PC-3 (cell line): ENCODE results near the gene PTGER4. TPM values are rescaled to one million over a fixed set of nuclear protein-coding genes. Genes with fewer than 3 reads are reported as not detected.
"Not testable (repeated sequence)": the region's sequence is repeated elsewhere in the genome, so short reads cannot be mapped to it uniquely, and the experiment has no call there.

Experiments
- ATAC-seq: fragments of 200-7000 bp; cut with Tn5 transposase; 2 replicates; pipeline ENCODE4 v1.9.1; 2020; ENCODE audit warnings: mild to moderate bottlenecking, moderate library complexity
- BruUV-seq: library from RNA; stranded (reverse); fragments of 400-500 nt; replicated peaks from 2 replicates; lab custom pipeline; 2021; lab: Mats Ljungman, UMichigan
- CTCF ChIA-PET: fragments of 300-600 bp; sonication (Branson Sonifier 250); formaldehyde crosslinking; loops from one replicate; lab custom pipeline; 2022; ENCODE audit warnings: antibody characterized with exemption; lab: Charles Lee
- POLR2A ChIA-PET: fragments of 300-600 bp; sonication (Branson Sonifier 250); formaldehyde crosslinking; loops from one replicate; lab custom pipeline; 2022; ENCODE audit warnings: antibody characterized with exemption; ENCODE audit not compliant: unreplicated experiment; lab: Charles Lee
- DNase-seq: peaks from one replicate; pipeline ENCODE4 v3.0.0-alpha.2; 2015
- H2AFZ ChIP-seq: fragments of 300-600 bp; sonication (generic); 2 replicates; pipeline ENCODE4 v1.6.0; 2016; ENCODE audit warnings: antibody characterized with exemption, low read length
- H3F3A ChIP-seq: fragments of 300-600 bp; sonication (generic); one replicate; pipeline ENCODE4 v1.6.0; 2017; ENCODE audit warnings: antibody characterized with exemption, low read length, control low read depth, mild to moderate bottlenecking; ENCODE audit not compliant: unreplicated experiment
- H3K27ac ChIP-seq: fragments of 300-600 bp; sonication (generic); 2 replicates; pipeline ENCODE4 v1.5.1; 2016; ENCODE audit warnings: mild to moderate bottlenecking, low read length
- H3K27me3 ChIP-seq: fragments of 300-600 bp; sonication (generic); 2 replicates; pipeline ENCODE4 v1.6.1; 2016; ENCODE audit warnings: low read length, mixed read lengths
- H3K36me3 ChIP-seq: fragments of 300-600 bp; sonication (generic); 2 replicates; pipeline ENCODE4 v1.6.1; 2016; ENCODE audit warnings: low read depth, mixed run types, low read length, mixed read lengths
- H3K4me1 ChIP-seq: fragments of 300-600 bp; sonication (generic); 2 replicates; pipeline ENCODE4 v1.5.1; 2016; ENCODE audit warnings: low read length; ENCODE audit not compliant: insufficient read depth
- H3K4me2 ChIP-seq: fragments of 300-600 bp; sonication (generic); 2 replicates; pipeline ENCODE4 v1.6.0; 2016; ENCODE audit warnings: low read length
- H3K4me3 ChIP-seq: fragments of 300-600 bp; sonication (generic); 2 replicates; pipeline ENCODE4 v1.5.1; 2016; ENCODE audit warnings: mild to moderate bottlenecking, low read length, mixed read lengths
- H3K79me2 ChIP-seq: fragments of 300-600 bp; sonication (generic); 2 replicates; pipeline ENCODE4 v1.6.1; 2017; ENCODE audit warnings: low read length, mixed read lengths
- H3K9ac ChIP-seq: fragments of 300-600 bp; sonication (generic); 2 replicates; pipeline ENCODE4 v1.6.0; 2016; ENCODE audit warnings: mild to moderate bottlenecking, low read length
- H3K9me2 ChIP-seq: fragments of 300-600 bp; sonication (generic); replicated peaks from 2 replicates; pipeline ENCODE4 v1.6.1; 2016; ENCODE audit warnings: mixed run types, low read length, mixed read lengths
- H3K9me3 ChIP-seq: fragments of 300-600 bp; sonication (generic); 2 replicates; pipeline ENCODE4 v1.6.1; 2016; ENCODE audit warnings: low read length, mixed read lengths
- H4K20me1 ChIP-seq: fragments of 300-600 bp; sonication (generic); 2 replicates; pipeline ENCODE4 v1.6.1; 2016; ENCODE audit warnings: low read length, mixed read lengths
- EZH2 ChIP-seq: fragments of 300-600 bp; sonication (generic); IDR thresholded peaks from one replicate; pipeline ENCODE4 v1.6.1; 2017; ENCODE audit warnings: antibody characterized with exemption, mild to moderate bottlenecking, low read length; ENCODE audit not compliant: unreplicated experiment
- EZH2phosphoT487 ChIP-seq: fragments of 300-600 bp; sonication (generic); IDR thresholded peaks from 2 replicates; pipeline ENCODE4 v1.6.1; 2018; ENCODE audit warnings: mild to moderate bottlenecking, antibody characterized with exemption, low read length, borderline replicate concordance
- intact Hi-C: fragments of 100-400 bp; cut with micrococcal nuclease; formaldehyde crosslinking; loops from 2 replicates; pipeline ENCODE4 v1.9.0; 2023
- total RNA-seq: library from RNA; depleted of rRNA; stranded (reverse); fragments of >200 nt; gene quantifications from 2 replicates; pipeline ENCODE4 v1.2.3, GENCODE V29; 2014
- TF ChIP-seq, protein P1 (sequence below): fragments of 300-600 bp; sonication (generic); conservative IDR thresholded peaks from 2 replicates; pipeline ENCODE4 v1.5.1; 2017; ENCODE audit warnings: antibody characterized with exemption, low read depth, mild to moderate bottlenecking, low read length

PTGER4 gene
- total RNA-seq, 1 experiment from 2014 or later, result 49.5 TPM

DNA sequence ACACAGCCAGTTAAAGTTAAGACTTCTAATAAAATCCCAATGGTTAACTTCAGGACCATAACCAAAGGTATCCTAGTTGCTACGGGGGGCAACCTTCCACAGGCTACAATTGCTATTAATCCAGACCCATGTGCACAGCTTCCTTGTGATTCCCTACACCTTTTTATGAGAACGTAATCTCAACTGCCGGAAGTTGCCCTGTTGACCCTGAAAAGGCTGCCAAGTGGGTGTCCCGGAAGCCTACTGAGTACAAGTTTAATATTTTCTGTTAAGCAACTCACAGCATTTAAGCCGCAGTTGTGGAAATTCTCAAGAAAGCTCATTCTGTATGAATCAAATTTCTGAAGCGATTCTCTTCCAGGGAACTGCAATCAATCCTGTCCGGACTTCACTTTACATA is 48.5 kb upstream of the PTGER4 start:
- TF ChIP-seq, protein P1, sequence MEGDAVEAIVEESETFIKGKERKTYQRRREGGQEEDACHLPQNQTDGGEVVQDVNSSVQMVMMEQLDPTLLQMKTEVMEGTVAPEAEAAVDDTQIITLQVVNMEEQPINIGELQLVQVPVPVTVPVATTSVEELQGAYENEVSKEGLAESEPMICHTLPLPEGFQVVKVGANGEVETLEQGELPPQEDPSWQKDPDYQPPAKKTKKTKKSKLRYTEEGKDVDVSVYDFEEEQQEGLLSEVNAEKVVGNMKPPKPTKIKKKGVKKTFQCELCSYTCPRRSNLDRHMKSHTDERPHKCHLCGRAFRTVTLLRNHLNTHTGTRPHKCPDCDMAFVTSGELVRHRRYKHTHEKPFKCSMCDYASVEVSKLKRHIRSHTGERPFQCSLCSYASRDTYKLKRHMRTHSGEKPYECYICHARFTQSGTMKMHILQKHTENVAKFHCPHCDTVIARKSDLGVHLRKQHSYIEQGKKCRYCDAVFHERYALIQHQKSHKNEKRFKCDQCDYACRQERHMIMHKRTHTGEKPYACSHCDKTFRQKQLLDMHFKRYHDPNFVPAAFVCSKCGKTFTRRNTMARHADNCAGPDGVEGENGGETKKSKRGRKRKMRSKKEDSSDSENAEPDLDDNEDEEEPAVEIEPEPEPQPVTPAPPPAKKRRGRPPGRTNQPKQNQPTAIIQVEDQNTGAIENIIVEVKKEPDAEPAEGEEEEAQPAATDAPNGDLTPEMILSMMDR, result no peak
- no peak for TF ChIP-seq EZH2phosphoT487
- no peak for TF ChIP-seq EZH2
- H3K9me3 ChIP-seq, result no peaks in the 10 kb centered on the region
- H3K27me3 ChIP-seq, result no peaks in the 10 kb centered on the region
- no peaks in the 10 kb centered on the region for H3K36me3 ChIP-seq
- H3K79me2 ChIP-seq, result no peaks in the 10 kb centered on the region
- H3K27ac ChIP-seq, result no peak overlapping the region
- ATAC-seq, result no peak
- H2AFZ ChIP-seq, result no peak overlapping the region
- intact Hi-C loops, result no loop called here
- no peak overlapping the region for H3K4me3 ChIP-seq
- no peak for DNase-seq
- peaks cover 16% of the 10 kb centered on the region; the same call in 1 of the 2 replicates for H3K4me1 ChIP-seq
- no peaks in the 10 kb centered on the region for H3K9me2 ChIP-seq
- no peak overlapping the region for H3K9ac ChIP-seq
- BruUV-seq, result no TSS peak
- no peaks in the 10 kb centered on the region for H4K20me1 ChIP-seq
- no peaks in the 10 kb centered on the region for H3F3A ChIP-seq
- CTCF ChIA-PET, result no interaction called here
- H3K4me2 ChIP-seq, result no peak overlapping the region
- POLR2A ChIA-PET, result no interaction called here

DNA sequence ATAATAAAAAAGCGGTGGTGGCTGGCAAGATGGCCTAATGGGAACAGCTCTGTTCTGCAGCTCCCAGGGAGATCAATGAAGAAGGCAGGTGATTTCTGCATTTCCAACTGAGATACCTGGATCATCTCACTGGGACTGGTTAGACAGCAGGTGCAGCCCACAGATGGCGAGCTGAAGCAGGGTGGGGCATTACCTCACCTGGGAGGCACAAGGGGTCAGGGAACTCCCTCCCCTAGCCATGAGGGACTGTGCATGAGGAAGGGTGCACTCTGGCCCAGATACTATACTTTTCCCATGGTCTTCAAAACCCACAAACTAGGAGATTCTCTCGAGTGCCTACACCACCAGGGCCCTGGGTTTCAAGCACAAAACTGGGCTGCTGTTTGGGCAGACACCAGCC is 45.6 kb upstream of the PTGER4 start:
- Histone ChIP-seq H3K4me3 (no peak overlapping the region), H4K20me1 (no peaks in the 10 kb centered on the region), H3K9ac (no peak overlapping the region), H3K27ac (no peak overlapping the region), H2AFZ (no peak overlapping the region), H3K27me3 (no peaks in the 10 kb centered on the region), H3K4me2 (no peak overlapping the region), H3K4me1 (no peaks in the 10 kb centered on the region), H3F3A (no peaks in the 10 kb centered on the region), H3K79me2 (no peaks in the 10 kb centered on the region), H3K9me2 (no peaks in the 10 kb centered on the region), H3K9me3 (no peaks in the 10 kb centered on the region), H3K36me3 (no peaks in the 10 kb centered on the region)
- DNase-seq (no peak), ATAC-seq (no peak)
- TF ChIP-seq EZH2 (no peak), EZH2phosphoT487 (no peak)
- TF ChIP-seq, protein P1, result no peak
- POLR2A ChIA-PET, result no interaction called here
- CTCF ChIA-PET, result no interaction called here
- BruUV-seq, result no TSS peak
- intact Hi-C loops, result no loop called here

DNA sequence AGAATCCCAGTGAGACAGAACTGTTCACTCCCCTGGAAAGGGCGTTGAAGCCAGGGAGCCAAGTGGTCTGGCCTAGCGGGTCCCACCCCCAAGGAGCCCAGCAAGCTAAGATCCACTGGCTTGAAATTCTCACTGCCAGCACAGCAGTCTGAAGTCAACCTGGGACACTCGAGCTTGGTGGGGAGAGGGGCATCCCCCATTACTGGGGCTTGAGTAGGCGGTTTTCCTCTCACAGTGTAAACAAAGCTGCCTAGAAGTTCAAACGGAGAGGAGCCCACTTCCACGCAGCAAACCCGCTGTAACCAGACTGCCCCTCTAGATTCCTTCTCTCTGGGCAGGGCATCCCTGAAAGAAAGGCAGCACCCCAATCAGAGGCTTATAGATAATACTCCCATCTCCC is 45.1 kb upstream of the PTGER4 start:
- H3F3A ChIP-seq, result no peaks in the 10 kb centered on the region
- H3K9me2 ChIP-seq, result no peaks in the 10 kb centered on the region
- H3K27me3 ChIP-seq, result no peaks in the 10 kb centered on the region
- H3K9ac ChIP-seq, result no peak overlapping the region
- DNase-seq (no peak), ATAC-seq (no peak)
- H4K20me1 ChIP-seq, result no peaks in the 10 kb centered on the region
- no peak overlapping the region for H3K4me3 ChIP-seq
- H3K36me3 ChIP-seq, result no peaks in the 10 kb centered on the region
- no peaks in the 10 kb centered on the region for H3K4me1 ChIP-seq
- no peak overlapping the region for H3K4me2 ChIP-seq
- BruUV-seq, result no TSS peak
- H3K27ac ChIP-seq, result no peak overlapping the region
- H2AFZ ChIP-seq, result no peak overlapping the region
- ChIA-PET POLR2A (no interaction called here), CTCF (no interaction called here)
- intact Hi-C loops, result no loop called here
- no peaks in the 10 kb centered on the region for H3K9me3 ChIP-seq
- TF ChIP-seq, protein P1, result no peak
- TF ChIP-seq EZH2 (no peak), EZH2phosphoT487 (no peak)
- no peaks in the 10 kb centered on the region for H3K79me2 ChIP-seq

DNA sequence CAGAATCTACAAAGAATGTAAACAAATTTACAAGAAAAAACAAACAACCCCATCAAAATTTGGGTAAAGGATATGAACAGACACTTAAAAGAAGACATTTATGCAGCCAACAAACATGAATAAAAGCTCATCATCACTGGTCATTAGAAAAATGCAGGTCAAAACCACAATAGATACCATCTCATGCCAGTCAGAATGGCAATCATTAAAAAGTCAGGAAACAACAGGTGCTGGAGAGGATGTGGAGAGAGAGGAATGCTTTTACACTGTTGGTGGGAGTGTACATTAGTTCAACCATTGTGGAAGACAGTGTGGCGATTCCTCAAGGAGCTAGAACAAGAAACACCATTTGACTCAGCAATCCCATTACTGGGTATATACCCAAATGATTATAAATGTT is 40.2 kb upstream of the PTGER4 start:
- ATAC-seq, H3K4me2 ChIP-seq, H3K9me3 ChIP-seq, H3K79me2 ChIP-seq, H3K4me1 ChIP-seq, H3K27me3 ChIP-seq, H3K27ac ChIP-seq, H3F3A ChIP-seq, H3K4me3 ChIP-seq, H2AFZ ChIP-seq, H3K36me3 ChIP-seq, intact Hi-C loops, H3K9ac ChIP-seq, CTCF ChIA-PET, H4K20me1 ChIP-seq, POLR2A ChIA-PET, H3K9me2 ChIP-seq, BruUV-seq: not testable (repeated sequence)
- peak; percentile 21 for DNase-seq
